OCI-LY3 (cell line): ENCODE measurements around the gene SPTAN1.

ENCODE experiments used
- H2AFZ ChIP-seq: fragments of 200-600, 300-600 bp; shearing (Covaris generic); 2 replicates; pipeline ENCODE4 v1.6.0; 2014; ENCODE audit warnings: antibody characterized with exemption, low read depth, low read length
- H3K27ac ChIP-seq: fragments of 200-600, 300-600 bp; sonication (generic); 2 replicates; pipeline ENCODE4 v1.5.1; 2014; ENCODE audit warnings: mild to moderate bottlenecking, low read length, moderate library complexity, mixed read lengths
- H3K27me3 ChIP-seq: fragments of 200-600, 300-600 bp; sonication (generic); 2 replicates; pipeline ENCODE4 v1.6.1; 2014; ENCODE audit warnings: low read depth, low read length, mixed read lengths
- H3K36me3 ChIP-seq: fragments of 200-600, 300-600 bp; sonication (generic); replicated peaks from 2 replicates; pipeline ENCODE3; 2014; ENCODE audit warnings: low read depth, low read length, mixed read lengths
- H3K4me1 ChIP-seq: fragments of 300-600, 200-600 bp; sonication (generic); 2 replicates; pipeline ENCODE4 v1.6.1; 2014; ENCODE audit warnings: low read length, mixed read lengths
- H3K4me2 ChIP-seq: fragments of 200-600, 300-600 bp; sonication (generic); 2 replicates; pipeline ENCODE4 v1.6.1; 2014; ENCODE audit warnings: low read length, mixed read lengths
- H3K4me3 ChIP-seq: fragments of 300-600, 200-600 bp; sonication (generic); 2 replicates; pipeline ENCODE4 v1.5.1; 2014; ENCODE audit warnings: antibody characterized with exemption, mild to moderate bottlenecking, low read length, moderate library complexity
- H3K79me2 ChIP-seq: fragments of 300-600, 200-600 bp; shearing (Covaris generic); 2 replicates; pipeline ENCODE4 v1.6.1; 2014; ENCODE audit warnings: mild to moderate bottlenecking, low read length, mixed read lengths
- H3K9ac ChIP-seq: fragments of 300-600, 200-600 bp; shearing (Covaris generic); 2 replicates; pipeline ENCODE4 v1.6.0; 2014; ENCODE audit warnings: mild to moderate bottlenecking, low read length, moderate library complexity
- H3K9me3 ChIP-seq: fragments of 200-600, 300-600 bp; shearing (Covaris generic); 2 replicates; pipeline ENCODE4 v1.6.1; 2014; ENCODE audit warnings: low read length, mixed read lengths; ENCODE audit not compliant: insufficient read depth
- H4K20me1 ChIP-seq: fragments of 200-600, 300-600 bp; sonication (generic); 2 replicates; pipeline ENCODE4 v1.6.1; 2016; ENCODE audit warnings: low read length, mixed read lengths; ENCODE audit not compliant: insufficient read depth
- EZH2phosphoT487 ChIP-seq: fragments of 200-600 bp; shearing (Covaris generic); IDR thresholded peaks from 2 replicates; pipeline ENCODE4 v1.6.1; 2018; ENCODE audit warnings: antibody characterized with exemption, mixed run types, low read depth
- TF ChIP-seq, protein P1 (sequence below): fragments of 200-600, 300-600 bp; sonication (generic); IDR thresholded peaks from 2 replicates; pipeline ENCODE4 v1.5.1; 2014; ENCODE audit warnings: antibody characterized with exemption, low read length, low read depth

SPTAN1 gene

DNA sequence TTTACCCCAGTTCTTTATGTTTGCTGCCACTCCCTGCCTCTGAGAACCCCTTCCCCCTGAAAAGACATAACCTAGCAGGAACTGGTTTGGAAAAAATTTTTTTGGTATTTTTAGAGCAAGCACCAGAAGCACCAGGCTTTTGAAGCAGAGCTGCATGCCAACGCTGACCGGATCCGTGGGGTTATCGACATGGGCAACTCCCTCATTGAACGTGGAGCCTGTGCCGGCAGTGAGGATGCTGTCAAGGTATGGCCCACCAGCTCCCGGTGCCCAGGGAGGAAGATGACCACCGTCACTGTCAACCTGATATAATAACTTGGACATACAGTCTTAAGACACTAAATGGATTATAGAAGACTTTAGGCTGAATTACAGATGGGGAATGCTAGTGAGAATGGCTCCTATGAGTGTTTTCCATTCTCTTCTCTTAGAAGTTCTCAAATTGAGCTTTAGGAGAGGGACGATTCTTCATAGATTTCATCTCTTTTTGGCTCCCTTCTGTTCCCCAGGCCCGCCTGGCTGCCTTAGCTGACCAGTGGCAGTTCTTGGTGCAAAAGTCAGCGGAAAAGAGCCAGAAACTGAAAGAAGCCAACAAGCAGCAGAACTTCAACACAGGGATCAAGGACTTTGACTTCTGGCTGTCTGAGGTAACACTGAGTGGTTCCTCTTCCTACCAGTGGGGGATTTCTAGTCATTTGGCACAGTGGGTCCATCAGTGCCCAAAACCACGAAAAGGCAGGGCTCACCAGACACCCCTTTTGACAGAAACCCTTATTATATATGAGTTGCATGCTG is 59.4 kb downstream of the SPTAN1 start:
- Histone ChIP-seq H3K4me2 (no peak overlapping the region), H3K36me3 (peaks cover 58% of the 10 kb centered on the region), H2AFZ (no peak overlapping the region), H3K9me3 (no peaks in the 10 kb centered on the region), H3K27ac (no peak overlapping the region), H4K20me1 (no peaks in the 10 kb centered on the region), H3K9ac (no peak overlapping the region), H3K79me2 (no peaks in the 10 kb centered on the region), H3K4me1 (no peaks in the 10 kb centered on the region), H3K4me3 (no peak overlapping the region), H3K27me3 (no peaks in the 10 kb centered on the region)
- TF ChIP-seq EZH2phosphoT487: no peak
- TF ChIP-seq, protein P1, sequence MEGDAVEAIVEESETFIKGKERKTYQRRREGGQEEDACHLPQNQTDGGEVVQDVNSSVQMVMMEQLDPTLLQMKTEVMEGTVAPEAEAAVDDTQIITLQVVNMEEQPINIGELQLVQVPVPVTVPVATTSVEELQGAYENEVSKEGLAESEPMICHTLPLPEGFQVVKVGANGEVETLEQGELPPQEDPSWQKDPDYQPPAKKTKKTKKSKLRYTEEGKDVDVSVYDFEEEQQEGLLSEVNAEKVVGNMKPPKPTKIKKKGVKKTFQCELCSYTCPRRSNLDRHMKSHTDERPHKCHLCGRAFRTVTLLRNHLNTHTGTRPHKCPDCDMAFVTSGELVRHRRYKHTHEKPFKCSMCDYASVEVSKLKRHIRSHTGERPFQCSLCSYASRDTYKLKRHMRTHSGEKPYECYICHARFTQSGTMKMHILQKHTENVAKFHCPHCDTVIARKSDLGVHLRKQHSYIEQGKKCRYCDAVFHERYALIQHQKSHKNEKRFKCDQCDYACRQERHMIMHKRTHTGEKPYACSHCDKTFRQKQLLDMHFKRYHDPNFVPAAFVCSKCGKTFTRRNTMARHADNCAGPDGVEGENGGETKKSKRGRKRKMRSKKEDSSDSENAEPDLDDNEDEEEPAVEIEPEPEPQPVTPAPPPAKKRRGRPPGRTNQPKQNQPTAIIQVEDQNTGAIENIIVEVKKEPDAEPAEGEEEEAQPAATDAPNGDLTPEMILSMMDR: no peak

DNA sequence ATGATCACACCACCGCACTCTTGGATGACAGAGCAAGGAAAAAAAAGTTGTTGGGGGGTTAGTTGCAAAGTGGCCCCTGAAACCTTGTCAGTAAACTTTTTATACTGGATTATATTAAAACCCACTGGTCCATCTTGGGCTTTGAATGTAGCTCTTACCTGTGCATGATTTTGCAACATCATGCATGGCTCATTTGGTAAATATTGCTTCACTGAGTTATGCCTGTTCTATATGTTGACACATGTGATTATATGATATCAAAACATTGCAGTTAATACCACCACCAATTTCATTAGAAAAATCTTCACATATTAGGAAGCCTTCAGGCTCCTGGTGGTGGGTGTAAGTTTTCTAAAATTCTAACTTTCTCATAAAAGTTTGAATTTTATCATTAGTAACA is 62.3 kb downstream of the SPTAN1 start:
- TF ChIP-seq, protein P1: no peak
- TF ChIP-seq EZH2phosphoT487: no peak
- Histone ChIP-seq H3K4me3 (no peak overlapping the region), H3K4me1 (no peaks in the 10 kb centered on the region), H3K27me3 (no peaks in the 10 kb centered on the region), H3K9ac (no peak overlapping the region), H2AFZ (no peak overlapping the region), H3K79me2 (no peaks in the 10 kb centered on the region), H3K9me3 (no peaks in the 10 kb centered on the region), H4K20me1 (no peaks in the 10 kb centered on the region), H3K27ac (no peak overlapping the region), H3K36me3 (peaks cover 49% of the 10 kb centered on the region), H3K4me2 (no peak overlapping the region)

DNA sequence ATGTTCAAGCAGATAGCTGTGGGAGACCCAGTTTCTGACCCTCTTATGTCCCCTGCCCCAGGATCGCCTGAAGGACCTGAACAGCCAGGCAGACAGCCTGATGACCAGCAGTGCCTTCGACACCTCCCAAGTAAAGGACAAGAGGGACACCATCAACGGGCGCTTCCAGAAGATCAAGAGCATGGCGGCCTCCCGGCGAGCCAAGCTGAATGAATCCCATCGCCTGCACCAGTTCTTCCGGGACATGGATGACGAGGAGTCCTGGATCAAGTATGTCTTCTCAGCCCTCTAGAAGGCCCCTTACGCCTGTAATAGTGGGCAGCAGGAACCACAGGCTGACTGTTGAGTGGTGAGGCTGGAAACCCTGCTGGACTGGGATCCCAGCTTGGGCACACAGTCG is 63.2 kb downstream of the SPTAN1 start:
- no peak overlapping the region for H3K4me2 ChIP-seq
- no peaks in the 10 kb centered on the region for H3K79me2 ChIP-seq
- TF ChIP-seq, protein P1: no peak
- TF ChIP-seq EZH2phosphoT487: no peak
- H3K4me1 ChIP-seq: no peaks in the 10 kb centered on the region
- no peaks in the 10 kb centered on the region for H3K9me3 ChIP-seq
- no peak overlapping the region for H2AFZ ChIP-seq
- H3K36me3 ChIP-seq: peaks cover 47% of the 10 kb centered on the region
- H3K27ac ChIP-seq: no peak overlapping the region
- H3K27me3 ChIP-seq: no peaks in the 10 kb centered on the region
- no peak overlapping the region for H3K4me3 ChIP-seq
- no peak overlapping the region for H3K9ac ChIP-seq
- H4K20me1 ChIP-seq: no peaks in the 10 kb centered on the region

DNA sequence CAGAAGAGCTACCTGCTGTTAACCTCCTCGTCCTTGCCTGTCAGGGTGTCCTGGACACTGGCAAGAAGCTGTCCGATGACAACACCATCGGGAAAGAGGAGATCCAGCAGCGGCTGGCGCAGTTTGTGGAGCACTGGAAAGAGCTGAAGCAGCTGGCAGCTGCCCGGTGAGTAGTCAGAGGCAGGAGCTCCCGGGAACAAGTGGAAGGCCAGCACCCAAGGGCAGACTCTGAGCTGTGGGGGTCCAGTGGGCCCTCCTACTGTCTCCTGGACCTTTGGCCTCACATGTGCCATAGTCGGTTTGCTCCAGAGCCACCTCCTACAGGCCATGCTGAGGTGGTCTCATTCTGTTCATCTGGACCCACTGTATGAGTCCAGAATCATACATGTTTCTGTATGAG is 65.6 kb downstream of the SPTAN1 start:
- no peaks in the 10 kb centered on the region for H3K4me1 ChIP-seq
- TF ChIP-seq, protein P1: no peak
- TF ChIP-seq EZH2phosphoT487: no peak
- no peak overlapping the region for H3K4me2 ChIP-seq
- no peak overlapping the region for H3K4me3 ChIP-seq
- H3K9ac ChIP-seq: no peak overlapping the region
- no peak overlapping the region for H3K27ac ChIP-seq
- no peaks in the 10 kb centered on the region for H3K9me3 ChIP-seq
- H2AFZ ChIP-seq: no peak overlapping the region
- no peaks in the 10 kb centered on the region for H3K79me2 ChIP-seq
- peaks cover 47% of the 10 kb centered on the region for H3K36me3 ChIP-seq
- H3K27me3 ChIP-seq: no peaks in the 10 kb centered on the region
- H4K20me1 ChIP-seq: no peaks in the 10 kb centered on the region
